GM23338 (cell line): ENCODE data around the gene CORO7. TPM values are rescaled to one million over a fixed set of nuclear protein-coding genes. Genes with fewer than 3 reads are reported as not detected.

Source experiments
- ATAC-seq: fragments of 200-7000 bp; cut with Tn5 transposase; 3 replicates; pipeline ENCODE4 v1.9.1; 2020
- DNase-seq: peaks from one replicate; pipeline ENCODE4 v3.0.0-alpha.2; 2015; ENCODE audit warnings: low spot score
- H2AFZ ChIP-seq: fragments of 200-600 bp; sonication (generic); 2 replicates; pipeline ENCODE4 v1.8.0; 2016; ENCODE audit warnings: antibody characterized with exemption, mild to moderate bottlenecking, moderate library complexity
- H3F3A ChIP-seq: fragments of 200-600 bp; sonication (generic); replicated peaks from 2 replicates; pipeline ENCODE4 v1.8.0; 2017; ENCODE audit warnings: antibody characterized with exemption, mixed run types, low read depth
- H3K27ac ChIP-seq: fragments of 200-600 bp; sonication (generic); 2 replicates; pipeline ENCODE4 v1.6.1; 2016; ENCODE audit warnings: low read depth
- H3K27me3 ChIP-seq: fragments of 200-600 bp; sonication (generic); 2 replicates; pipeline ENCODE4 v1.8.0; 2016; ENCODE audit warnings: mild to moderate bottlenecking, mixed run types, moderate library complexity; ENCODE audit not compliant: insufficient read depth
- H3K36me3 ChIP-seq: fragments of 200-600 bp; sonication (generic); 2 replicates; pipeline ENCODE4 v1.8.0; 2016; ENCODE audit warnings: mild to moderate bottlenecking; ENCODE audit not compliant: insufficient read depth
- H3K4me1 ChIP-seq: fragments of 200-600 bp; sonication (generic); 2 replicates; pipeline ENCODE4 v1.8.0; 2016; ENCODE audit warnings: mild to moderate bottlenecking, moderate library complexity; ENCODE audit not compliant: insufficient read depth
- H3K4me2 ChIP-seq: fragments of 200-600 bp; sonication (generic); 2 replicates; pipeline ENCODE4 v1.7.1; 2017; ENCODE audit warnings: mixed run types
- H3K4me3 ChIP-seq: fragments of 200-600 bp; sonication (generic); 2 replicates; pipeline ENCODE4 v1.6.1; 2016; ENCODE audit warnings: mixed run types
- H3K79me2 ChIP-seq: fragments of 200-600 bp; sonication (generic); replicated peaks from 2 replicates; pipeline ENCODE4 v1.8.0; 2017; ENCODE audit warnings: mild to moderate bottlenecking; ENCODE audit not compliant: insufficient read depth
- H3K9me2 ChIP-seq: fragments of 200-600 bp; sonication (generic); 2 replicates; pipeline ENCODE4 v1.8.0; 2017; ENCODE audit not compliant: insufficient read depth
- H4K20me1 ChIP-seq: fragments of 200-600 bp; sonication (generic); replicated peaks from 2 replicates; pipeline ENCODE4 v1.8.0; 2017; ENCODE audit warnings: mild to moderate bottlenecking; ENCODE audit not compliant: insufficient read depth
- H3K27ac Mint-ChIP-seq: 2 replicates; pipeline ENCODE4 v1.8.0; 2020; ENCODE audit warnings: inconsistent platforms, mild to moderate bottlenecking, moderate library complexity, mixed read lengths
- H3K27me3 Mint-ChIP-seq: 3 replicates; pipeline ENCODE4 v1.8.0; 2022; ENCODE audit warnings: low read depth, mild to moderate bottlenecking, moderate library complexity, mixed read lengths, inconsistent platforms; ENCODE audit not compliant: insufficient read depth, poor library complexity
- H3K36me3 Mint-ChIP-seq: 3 replicates; pipeline ENCODE4 v1.8.0; 2021; ENCODE audit warnings: low read depth, mild to moderate bottlenecking, inconsistent platforms, moderate library complexity, mixed read lengths
- H3K4me1 Mint-ChIP-seq: 3 replicates; pipeline ENCODE4 v1.8.0; 2020; ENCODE audit warnings: mild to moderate bottlenecking, inconsistent platforms, mixed read lengths
- H3K4me3 Mint-ChIP-seq: 3 replicates; pipeline ENCODE4 v1.8.0; 2021; ENCODE audit warnings: moderate library complexity, mild to moderate bottlenecking, inconsistent platforms, mixed read lengths
- H3K9me3 Mint-ChIP-seq: 3 replicates; pipeline ENCODE4 v1.8.0; 2020; ENCODE audit warnings: moderate library complexity, mild to moderate bottlenecking, inconsistent platforms, mixed read lengths
- CREB1 ChIP-seq: fragments of 250-450 bp; sonication (Bioruptor Pico); IDR thresholded peaks from 2 replicates; pipeline ENCODE4 v1.5.0; 2020; ENCODE audit warnings: low read depth, mild to moderate bottlenecking, moderate library complexity
- CTCF ChIP-seq, 2 experiments: fragments of 200-600 bp in 1 of 2; sonication (generic) in 1 of 2; conservative IDR thresholded peaks; 2 replicates each; pipeline versions ENCODE4 v1.5.1 to v1.6.1; 2016 to 2017; ENCODE audit warnings: antibody characterized with exemption in 2 of 2, low read depth in 2 of 2, mild to moderate bottlenecking in 2 of 2, moderate library complexity in 1 of 2
- ETS1 ChIP-seq: IDR thresholded peaks from 2 replicates; pipeline ENCODE4 v1.6.1; 2016; ENCODE audit warnings: antibody characterized with exemption
- NANOG ChIP-seq: IDR thresholded peaks from 2 replicates; pipeline ENCODE4 v1.6.1; 2016; ENCODE audit warnings: antibody characterized with exemption, borderline replicate concordance
- POLR2AphosphoS5 ChIP-seq: IDR thresholded peaks from 2 replicates; pipeline ENCODE4 v1.6.1; 2016; ENCODE audit warnings: antibody characterized with exemption, low read depth
- ZNF462 ChIP-seq: fragments of 250-450 bp; sonication (Bioruptor Pico); IDR thresholded peaks from 2 replicates; pipeline ENCODE4 v1.5.0; 2020; ENCODE audit warnings: mild to moderate bottlenecking, moderate library complexity
- polyA plus RNA-seq: library from polyadenylated mRNA; unstranded; fragments of >200 nt; fragmentation: Nextera tagmentation; extraction: Ambion mirVana; gene quantifications from 2 replicates; pipeline ENCODE4 v1.2.1, GENCODE V29; 2016
- total RNA-seq: library from RNA; depleted of rRNA; stranded (reverse); fragments of >200 nt; shearing (Covaris generic); gene quantifications from 2 replicates; pipeline ENCODE4 v1.2.3, GENCODE V29; 2014

The CORO7 gene
- total and polyA plus RNA-seq, 2 experiments from 2014 or later: 14.2 to 46.4 TPM

- TF ChIP-seq POLR2AphosphoS5 (no peak), ETS1 (no peak)
Measured at GRCh38 chr16:4318451-4318910, 97.9 kb downstream of the CORO7 start (continued).

- H3K27ac ChIP-seq: 0 out of 2 replicates have a peak overlapping the region, but pooled peaks have one; percentile 26
- peaks cover 16% of the 10 kb centered on the region for H3K4me1 Mint-ChIP-seq
- TF ChIP-seq CREB1 (CRISPR knock-in tag): no peak
- TF ChIP-seq CTCF (conservative IDR thresholded peaks at IDR 0.05; ENCODE audit: low read depth in 2 of 2): no peak
- no peak for TF ChIP-seq ZNF462
- no peak for TF ChIP-seq NANOG
- peaks cover 16% of the 10 kb centered on the region; the same call in 1 of the 2 replicates for H4K20me1 ChIP-seq
- peaks cover 19% of the 10 kb centered on the region for H3K27me3 ChIP-seq
- no peaks in the 10 kb centered on the region; the same call in 2 of the 3 replicates for H3K36me3 Mint-ChIP-seq
- H3K27ac Mint-ChIP-seq: no peak overlapping the region
- H3K9me2 ChIP-seq: no peaks in the 10 kb centered on the region
- no peak for ATAC-seq
- H3K4me3 ChIP-seq: peak overlapping the region; percentile 84; the same call in 1 of the 2 replicates
- peak overlapping the region; percentile 51 for H3K4me3 Mint-ChIP-seq
- H3K4me1 ChIP-seq: peaks cover 32% of the 10 kb centered on the region
- H3K79me2 ChIP-seq: peaks cover 51% of the 10 kb centered on the region
- no peaks in the 10 kb centered on the region for H3K36me3 ChIP-seq
- H3K4me2 ChIP-seq: peak overlapping the region; percentile 96; the same call in 1 of the 2 replicates
- peaks cover 18% of the 10 kb centered on the region for H3K27me3 Mint-ChIP-seq
- peak; percentile 17 for DNase-seq
- H2AFZ ChIP-seq: no peak overlapping the region
- H3F3A ChIP-seq: peaks cover 14% of the 10 kb centered on the region
- H3K9me3 Mint-ChIP-seq: peaks cover 3% of the 10 kb centered on the region; the same call in 1 of the 3 replicates
Measured at GRCh38 chr16:4317532-4318450, 98.6 kb downstream of the CORO7 start.
